HuH-7 (cell line): ENCODE measurements around the gene CDH22.

Source experiments
- DNase-seq: peaks from one replicate; pipeline ENCODE4 v3.0.0; 2011; ENCODE audit warnings: low spot score

CDH22 gene

GRCh38 chr20:46268131-46268614 is 40.1 kb downstream of the CDH22 start:
- DNase-seq: no peak

DNA sequence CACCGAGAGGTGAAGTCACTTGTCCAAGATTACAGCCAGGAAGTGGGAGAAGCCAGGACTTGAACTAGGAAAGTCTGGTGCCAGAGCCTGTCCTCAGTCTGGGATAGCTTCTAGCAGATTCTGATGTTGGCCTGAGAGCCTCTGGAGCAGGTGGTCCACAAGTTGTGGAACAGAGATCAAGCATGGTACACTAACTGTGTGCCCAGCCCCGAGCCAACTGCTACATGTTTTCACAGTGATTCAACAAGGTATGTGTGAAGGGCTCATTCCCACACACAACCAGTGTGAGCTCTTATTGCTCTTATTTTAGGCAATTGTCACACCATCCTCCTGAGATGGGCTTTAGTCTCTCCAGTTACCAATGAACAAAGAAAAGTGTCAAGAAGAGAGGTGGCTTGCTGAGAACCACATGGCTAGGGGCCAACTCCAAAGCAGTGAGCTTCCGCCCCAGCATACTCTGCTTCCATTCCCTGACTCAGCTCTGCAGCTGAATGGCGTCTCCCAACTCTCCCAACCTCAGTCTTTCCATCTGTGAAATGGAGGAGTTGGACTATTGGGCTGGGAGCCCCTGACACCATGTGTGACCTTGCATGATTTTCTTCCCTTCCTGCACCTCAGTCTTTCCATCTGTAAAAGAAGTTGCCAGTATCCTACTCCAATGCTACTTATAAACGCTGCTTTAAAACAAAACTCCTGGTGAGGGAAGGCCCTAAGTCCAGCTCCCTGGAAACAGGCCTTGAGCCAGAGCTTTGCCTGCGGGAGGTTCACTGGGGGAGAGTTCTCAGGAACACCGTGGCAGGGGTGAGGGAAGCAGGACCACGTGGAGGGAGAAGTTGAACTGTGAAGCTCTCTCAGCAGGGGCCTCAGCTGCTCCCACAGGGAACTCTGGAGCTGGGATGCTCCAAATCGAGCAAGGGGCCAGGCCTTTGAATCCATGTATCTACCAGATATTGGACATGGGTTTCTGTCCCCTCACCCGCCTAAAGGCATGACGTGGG is 40.9 kb downstream of the CDH22 start:
- no peak for DNase-seq

DNA sequence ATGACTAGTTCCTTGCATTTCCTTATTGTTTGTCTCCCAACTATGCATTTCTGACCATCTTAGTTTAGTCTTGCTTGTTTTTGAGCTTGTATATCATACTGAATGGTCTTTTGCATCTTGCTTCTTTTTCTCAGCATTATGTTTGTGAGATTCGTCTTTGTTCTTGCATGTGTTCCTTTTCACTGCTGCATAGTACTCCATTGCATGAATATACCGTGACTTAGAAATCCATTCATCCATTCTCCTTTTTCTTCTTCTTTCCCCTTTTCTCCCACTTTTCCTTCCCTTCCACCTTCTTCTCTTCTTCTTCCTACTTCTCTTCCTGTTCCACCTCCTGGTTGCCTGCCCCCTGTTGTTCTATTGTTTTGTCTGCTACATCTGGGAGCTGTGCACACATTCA is 42.8 kb downstream of the CDH22 start:
- no peak for DNase-seq

DNA sequence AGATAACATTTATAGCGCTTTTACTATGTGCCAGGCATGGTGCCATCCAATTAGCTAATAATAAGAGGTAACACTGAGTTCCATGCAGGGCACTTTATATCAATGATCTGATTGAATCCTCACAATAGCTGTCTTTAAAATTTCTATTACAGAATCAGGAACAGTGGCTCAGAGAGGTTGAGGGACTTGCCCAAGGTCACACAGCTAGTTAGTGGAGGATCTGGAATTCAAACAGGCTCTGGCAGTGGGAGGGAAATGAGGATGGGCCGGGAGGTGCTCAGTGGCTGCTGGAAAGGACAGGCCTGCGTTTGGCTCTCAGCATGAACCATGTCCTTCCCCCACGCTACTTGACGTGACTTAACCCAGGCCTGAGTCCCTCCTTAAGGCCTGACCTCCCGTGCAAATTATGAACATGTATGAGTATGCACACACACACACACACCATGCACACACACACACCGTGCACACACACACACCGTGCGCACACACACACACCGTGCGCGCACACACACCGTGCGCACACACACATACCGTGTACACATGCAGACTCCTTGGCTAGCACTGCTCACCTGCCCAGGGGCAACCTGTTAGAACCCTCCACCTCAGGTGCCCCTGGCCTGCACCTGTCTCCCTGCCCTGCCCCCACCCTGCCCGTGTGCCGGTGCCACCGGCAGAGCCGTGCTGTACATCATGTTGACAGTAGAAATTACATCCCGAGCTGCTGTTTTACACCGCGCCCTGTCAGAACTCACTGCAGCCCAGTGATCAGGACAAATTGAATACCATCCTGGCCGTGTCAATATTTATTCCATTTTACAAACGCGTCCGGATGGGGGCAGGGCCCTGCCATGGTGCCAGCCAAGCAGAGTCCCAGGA is 43.7 kb downstream of the CDH22 start:
- DNase-seq: no peak

GRCh38 chr20:46261456-46262253 is 46.6 kb downstream of the CDH22 start:
- no peak for DNase-seq

- DNase-seq: no peak
Measured at GRCh38 chr20:46260936-46261454, 47.3 kb downstream of the CDH22 start.

- no peak for DNase-seq
Measured at GRCh38 chr20:46260480-46260879, 47.8 kb downstream of the CDH22 start.

- DNase-seq: no peak
Measured at GRCh38 chr20:46259260-46259859, 48.9 kb downstream of the CDH22 start.

DNA sequence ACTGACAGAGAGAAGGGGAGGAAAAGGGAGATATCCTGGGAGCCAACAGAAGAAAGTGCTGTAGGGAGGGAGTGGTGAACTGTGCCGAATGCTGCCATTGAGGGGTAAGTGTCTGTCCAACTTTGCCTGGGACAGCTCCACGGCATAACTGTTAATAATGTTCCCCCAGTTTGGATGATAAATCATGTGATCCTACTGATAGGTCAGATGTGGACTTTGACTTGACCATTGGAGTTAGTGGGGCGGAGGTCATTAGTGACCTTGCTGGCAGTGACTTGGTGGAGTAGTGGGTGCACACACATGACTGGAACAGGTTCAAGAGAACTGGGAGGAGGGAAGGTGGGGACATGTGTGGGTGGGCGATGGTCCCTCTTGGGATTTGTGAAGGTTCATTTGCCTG is 50.4 kb downstream of the CDH22 start:
- no peak for DNase-seq

DNA sequence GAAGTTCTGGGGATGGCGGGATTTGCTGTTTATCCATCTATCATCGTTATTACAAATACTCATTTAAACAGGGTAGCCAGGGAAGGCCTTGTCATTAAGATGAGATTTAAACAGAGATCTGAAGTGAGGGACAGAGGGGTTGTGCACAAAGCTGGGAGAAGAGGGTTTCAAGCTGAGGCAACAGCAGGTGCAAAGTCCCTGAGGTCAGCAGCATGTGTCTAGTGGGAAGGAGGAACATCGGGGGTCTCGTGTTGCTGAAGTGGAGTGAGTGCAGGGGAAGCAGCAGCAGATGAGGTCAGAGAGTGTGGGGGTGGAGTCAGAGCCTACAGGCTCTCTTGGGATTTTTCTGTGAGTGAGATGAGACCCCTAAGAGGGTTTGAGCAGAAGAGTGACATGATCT is 52.0 kb downstream of the CDH22 start:
- no peak for DNase-seq

- peak; percentile 36 for DNase-seq
Measured at GRCh38 chr20:46255440-46256104, 52.7 kb downstream of the CDH22 start.

DNA sequence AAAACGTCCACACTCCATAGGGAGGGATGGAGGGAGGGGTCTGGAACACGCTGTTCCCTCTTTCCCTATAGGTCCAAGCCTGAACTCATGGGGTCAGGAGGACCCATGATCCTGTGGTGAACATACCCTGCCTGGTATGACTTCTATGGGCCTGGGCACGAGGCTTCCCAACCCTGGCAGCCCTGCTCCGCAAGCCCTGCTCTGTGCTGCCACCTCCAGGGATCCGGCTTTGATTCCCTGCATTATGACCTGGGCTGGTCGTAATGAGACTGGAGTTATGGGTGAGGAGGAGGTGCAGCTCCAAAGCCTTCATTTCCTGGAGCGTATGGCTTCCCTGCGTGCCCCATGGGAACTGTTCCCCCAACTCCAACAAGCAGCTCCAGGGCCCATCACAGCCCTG is 54.9 kb downstream of the CDH22 start:
- DNase-seq: peak; percentile 53

DNA sequence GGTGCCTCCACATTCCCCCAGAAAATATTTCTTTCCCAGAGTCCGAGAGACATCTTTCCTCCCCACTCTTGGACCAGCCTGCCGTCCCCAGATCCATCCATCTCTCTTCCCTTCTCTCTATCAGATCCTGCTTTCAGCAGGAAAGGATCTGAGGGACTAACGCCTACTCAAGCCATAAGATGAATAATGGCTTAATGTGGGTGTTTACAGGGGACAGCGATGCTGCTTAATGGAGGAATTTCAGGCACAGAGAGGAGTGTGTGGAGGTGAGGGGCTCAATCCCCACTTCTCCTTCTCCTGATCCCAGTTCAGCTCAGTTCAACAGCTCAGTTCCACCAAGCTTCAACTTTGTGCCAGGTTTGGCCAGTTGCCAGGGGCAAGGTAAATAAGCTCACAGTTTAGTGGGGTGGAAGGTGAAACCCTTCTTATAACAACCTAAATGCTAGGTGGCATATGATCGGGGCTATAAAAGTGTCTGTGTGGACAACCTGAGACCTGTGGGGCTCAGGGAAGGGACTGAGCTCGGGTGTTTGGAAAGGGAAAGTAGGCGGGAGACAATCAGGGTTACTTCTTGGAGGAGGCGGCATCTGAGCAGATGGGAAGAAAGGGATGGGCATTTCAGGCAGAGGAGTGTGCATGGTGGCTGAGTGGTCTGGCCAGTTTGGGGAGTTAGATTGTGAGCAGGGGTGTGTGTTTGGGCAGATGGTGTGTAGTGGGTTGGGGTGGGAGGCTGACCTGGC is 55.8 kb downstream of the CDH22 start:
- no peak for DNase-seq

DNA sequence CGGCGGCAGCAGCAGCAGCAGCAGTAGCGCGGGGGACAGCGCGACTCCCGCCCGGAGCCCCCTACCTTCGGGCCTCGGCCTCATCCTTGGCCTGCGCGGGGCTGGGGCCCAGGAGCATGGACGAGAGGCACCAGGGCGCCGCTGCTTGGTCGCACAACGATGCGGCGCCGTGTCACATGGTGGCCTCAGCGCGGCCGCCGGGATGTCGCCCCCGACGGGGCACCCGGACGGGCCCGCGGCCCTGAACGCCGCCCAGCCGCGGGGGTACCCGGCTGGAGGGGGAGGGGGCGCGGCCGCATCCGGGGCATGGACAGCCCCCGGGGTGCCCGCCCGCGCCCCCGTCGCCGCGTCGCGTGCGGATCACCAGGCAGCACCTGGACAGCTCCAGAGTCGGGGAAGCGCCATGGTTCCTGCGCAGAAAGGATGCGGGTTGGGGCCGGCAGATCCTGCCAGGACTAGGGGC is 57.1 kb downstream of the CDH22 start:
- no peak for DNase-seq

DNA sequence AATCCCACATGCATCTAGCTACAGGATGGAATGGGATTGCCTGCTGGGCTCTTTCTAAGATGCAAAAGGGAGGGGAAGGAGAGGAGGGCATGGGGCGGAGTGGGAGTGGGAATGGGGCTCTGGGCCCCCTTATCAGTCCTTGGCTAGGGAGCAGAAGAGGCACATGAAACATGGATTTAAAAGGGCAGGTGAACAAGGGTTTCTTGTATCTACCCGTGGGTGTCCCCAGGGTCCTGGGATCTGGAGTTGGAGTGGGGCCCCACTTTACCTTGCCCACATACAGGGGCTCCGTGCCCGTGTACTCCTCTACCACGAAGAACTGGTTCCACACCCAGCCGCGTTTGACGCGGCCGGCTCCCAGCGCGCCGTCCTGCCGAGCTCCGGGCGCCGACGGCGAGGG is 57.5 kb downstream of the CDH22 start:
- DNase-seq: no peak

- no peak for DNase-seq
Measured at GRCh38 chr20:46249671-46250070, 58.6 kb downstream of the CDH22 start.

GRCh38 chr20:46246559-46246958 is 61.7 kb downstream of the CDH22 start:
- no peak for DNase-seq

GRCh38 chr20:46243707-46244628 is 64.3 kb downstream of the CDH22 start:
- no peak for DNase-seq

DNA sequence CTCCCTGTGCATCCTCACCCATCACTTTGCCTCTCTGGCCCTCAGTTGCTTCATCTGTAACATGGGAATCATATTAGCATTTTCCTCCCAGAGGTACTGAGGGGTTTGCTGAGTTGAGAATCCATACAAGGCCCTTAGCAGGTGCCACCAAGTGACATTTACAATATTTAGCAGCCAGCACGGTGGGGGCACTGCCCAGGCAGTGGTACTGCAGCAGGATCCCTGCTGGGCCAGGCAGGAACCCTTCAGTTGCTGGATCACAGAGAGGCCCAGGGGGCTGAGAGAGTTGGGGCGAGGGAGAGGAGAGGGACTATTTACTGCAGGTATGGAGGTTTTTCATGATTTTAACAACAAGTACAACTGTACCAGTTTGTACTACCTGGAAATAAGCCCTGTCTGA is 65.9 kb downstream of the CDH22 start:
- no peak for DNase-seq
